HEK293 (cell line): Measurements from ENCODE around the gene NAAA.

Experiments used
- CTCF ChIA-PET: fragments of 350-600 bp; formaldehyde crosslinking; extraction: SDS; loops from one replicate; lab custom pipeline; 2021; ENCODE audit warnings: antibody characterized with exemption; lab: Yijun Ruan, JAX
- POLR2A ChIA-PET: fragments of 300-600 bp; formaldehyde crosslinking; extraction: SDS; loops from one replicate; lab custom pipeline; 2020; ENCODE audit warnings: antibody characterized with exemption, inconsistent platforms; lab: Yijun Ruan, JAX
- H3K27ac ChIP-seq: fragments of 200-500 bp; sonication (Bioruptor generic); 2 replicates; pipeline ENCODE4 v1.5.1; 2014; ENCODE audit warnings: low read depth, low read length, control low read depth, inconsistent platforms; ENCODE audit errors: extremely low read depth
- H3K36me3 ChIP-seq, 2 experiments: fragments of 200-500 bp in 1 of 2; sonication (Bioruptor generic) in 1 of 2; 1 replicate in 1 of 2; 2 replicates in 1 of 2; pipeline ENCODE4 v1.5.1; 2014 to 2017; ENCODE audit warnings: inconsistent platforms in 2 of 2, low read length in 2 of 2; ENCODE audit not compliant: control insufficient read depth in 2 of 2, insufficient read depth in 1 of 2
- H3K4me1 ChIP-seq: fragments of 200-500 bp; sonication (Bioruptor generic); 2 replicates; pipeline ENCODE4 v1.5.1; 2014; ENCODE audit warnings: mild to moderate bottlenecking, low read length, inconsistent platforms; ENCODE audit not compliant: control insufficient read depth, insufficient read depth
- H3K4me3 ChIP-seq: 2 replicates; pipeline ENCODE4 v1.5.1; 2011; ENCODE audit warnings: low read depth, mild to moderate bottlenecking, control low read depth, low read length, moderate library complexity
- H3K9me3 ChIP-seq: fragments of 200-500 bp; sonication (Bioruptor generic); 2 replicates; pipeline ENCODE4 v1.5.1; 2014; ENCODE audit warnings: low read depth, low read length, inconsistent platforms; ENCODE audit not compliant: control insufficient read depth, insufficient read depth
- KLF9 ChIP-seq: fragments of 450-650 bp; formaldehyde crosslinking; IDR thresholded peaks from 2 replicates; pipeline ENCODE4 v1.5.1; 2016; ENCODE audit warnings: missing biosample characterization, missing genetic modification characterization, low read depth
- PRDM4 ChIP-seq: fragments of 450-650 bp; formaldehyde crosslinking; IDR thresholded peaks from 2 replicates; pipeline ENCODE4 v1.5.1; 2017; ENCODE audit warnings: missing biosample characterization, missing genetic modification characterization
- SP2 ChIP-seq: fragments of 450-650 bp; formaldehyde crosslinking; IDR thresholded peaks from 2 replicates; pipeline ENCODE4 v1.5.1; 2016; ENCODE audit warnings: missing biosample characterization, missing genetic modification characterization
- ZNF791 ChIP-seq: fragments of 450-650 bp; formaldehyde crosslinking; IDR thresholded peaks from 2 replicates; pipeline ENCODE4 v1.5.1; 2016; ENCODE audit warnings: missing biosample characterization, missing genetic modification characterization

NAAA gene

GRCh38 chr4:75867130-75867529 lies 73.7 kb downstream of the NAAA start:
- CTCF ChIA-PET: interaction anchor here (1.6 kb wide), 1 partner anchor 29 kb away, joined by 4 read pairs; no protein-coding TSS in a partner anchor
- POLR2A ChIA-PET: no interaction called here
- TF ChIP-seq ZNF791 (tag by site-specific recombination): no peak
- TF ChIP-seq KLF9: no peak
- no peak for TF ChIP-seq PRDM4
- TF ChIP-seq SP2 (tag by site-specific recombination): no peak
- Histone ChIP-seq H3K4me3 (no peak overlapping the region), H3K9me3 (no peaks in the 10 kb centered on the region), H3K4me1 (no peaks in the 10 kb centered on the region), H3K36me3 (no peaks in the 10 kb centered on the region), H3K27ac (no peak overlapping the region)
